HEK293 (cell line): ENCODE data around the gene SMIM27.

Experiments used
- CTCF ChIA-PET: fragments of 350-600 bp; formaldehyde crosslinking; extraction: SDS; loops from one replicate; lab custom pipeline; 2021; ENCODE audit warnings: antibody characterized with exemption; lab: Yijun Ruan, JAX
- POLR2A ChIA-PET: fragments of 300-600 bp; formaldehyde crosslinking; extraction: SDS; loops from one replicate; lab custom pipeline; 2020; ENCODE audit warnings: antibody characterized with exemption, inconsistent platforms; lab: Yijun Ruan, JAX
- H3K27ac ChIP-seq: fragments of 200-500 bp; sonication (Bioruptor generic); 2 replicates; pipeline ENCODE4 v1.5.1; 2014; ENCODE audit warnings: low read depth, low read length, control low read depth, inconsistent platforms; ENCODE audit errors: extremely low read depth
- H3K36me3 ChIP-seq, 2 experiments: fragments of 200-500 bp in 1 of 2; sonication (Bioruptor generic) in 1 of 2; 1 replicate in 1 of 2; 2 replicates in 1 of 2; pipeline ENCODE4 v1.5.1; 2014 to 2017; ENCODE audit warnings: inconsistent platforms in 2 of 2, low read length in 2 of 2; ENCODE audit not compliant: control insufficient read depth in 2 of 2, insufficient read depth in 1 of 2
- H3K4me1 ChIP-seq: fragments of 200-500 bp; sonication (Bioruptor generic); 2 replicates; pipeline ENCODE4 v1.5.1; 2014; ENCODE audit warnings: mild to moderate bottlenecking, low read length, inconsistent platforms; ENCODE audit not compliant: control insufficient read depth, insufficient read depth
- H3K4me3 ChIP-seq: 2 replicates; pipeline ENCODE4 v1.5.1; 2011; ENCODE audit warnings: low read depth, mild to moderate bottlenecking, control low read depth, low read length, moderate library complexity
- H3K9me3 ChIP-seq: fragments of 200-500 bp; sonication (Bioruptor generic); 2 replicates; pipeline ENCODE4 v1.5.1; 2014; ENCODE audit warnings: low read depth, low read length, inconsistent platforms; ENCODE audit not compliant: control insufficient read depth, insufficient read depth
- GLIS1 ChIP-seq: fragments of 450-650 bp; formaldehyde crosslinking; IDR thresholded peaks from 2 replicates; pipeline ENCODE4 v1.5.1; 2016; ENCODE audit warnings: missing biosample characterization, missing genetic modification characterization
- GLIS2 ChIP-seq: fragments of 450-650 bp; formaldehyde crosslinking; IDR thresholded peaks from 2 replicates; pipeline ENCODE4 v1.5.1; 2016; ENCODE audit warnings: missing biosample characterization, missing genetic modification characterization
- KLF16 ChIP-seq: fragments of 450-650 bp; formaldehyde crosslinking; IDR thresholded peaks from 2 replicates; pipeline ENCODE4 v1.5.1; 2017; ENCODE audit warnings: missing biosample characterization, missing genetic modification characterization
- MZF1 ChIP-seq: fragments of 450-650 bp; formaldehyde crosslinking; IDR thresholded peaks from 2 replicates; pipeline ENCODE4 v1.5.1; 2017; ENCODE audit warnings: missing biosample characterization, missing genetic modification characterization, borderline replicate concordance
- OVOL3 ChIP-seq: fragments of 450-650 bp; formaldehyde crosslinking; IDR thresholded peaks from 2 replicates; pipeline ENCODE4 v1.5.1; 2016; ENCODE audit warnings: missing biosample characterization, missing genetic modification characterization
- PRDM10 ChIP-seq: fragments of 450-650 bp; formaldehyde crosslinking; IDR thresholded peaks from 2 replicates; pipeline ENCODE4 v1.5.1; 2016; ENCODE audit warnings: missing biosample characterization, missing genetic modification characterization
- PRDM4 ChIP-seq: fragments of 450-650 bp; formaldehyde crosslinking; IDR thresholded peaks from 2 replicates; pipeline ENCODE4 v1.5.1; 2017; ENCODE audit warnings: missing biosample characterization, missing genetic modification characterization
- REPIN1 ChIP-seq: fragments of 450-650 bp; formaldehyde crosslinking; IDR thresholded peaks from 2 replicates; pipeline ENCODE4 v1.5.1; 2017; ENCODE audit warnings: missing biosample characterization, missing genetic modification characterization, low read depth
- SALL2 ChIP-seq: fragments of 450-650 bp; formaldehyde crosslinking; IDR thresholded peaks from 2 replicates; pipeline ENCODE4 v1.5.0; 2017; ENCODE audit warnings: missing biosample characterization, mild to moderate bottlenecking, missing genetic modification characterization, borderline replicate concordance
- ZFP3 ChIP-seq: fragments of 450-650 bp; formaldehyde crosslinking; IDR thresholded peaks from 2 replicates; pipeline ENCODE4 v1.5.1; 2016; ENCODE audit warnings: low read depth, missing biosample characterization, missing genetic modification characterization
- ZFP37 ChIP-seq: fragments of 450-650 bp; formaldehyde crosslinking; IDR thresholded peaks from 2 replicates; pipeline ENCODE4 v1.5.1; 2016; ENCODE audit warnings: missing biosample characterization, missing genetic modification characterization
- ZNF175 ChIP-seq: fragments of 450-650 bp; formaldehyde crosslinking; IDR thresholded peaks from 2 replicates; pipeline ENCODE4 v1.5.1; 2016; ENCODE audit warnings: missing biosample characterization, missing genetic modification characterization
- ZNF202 ChIP-seq: fragments of 450-650 bp; formaldehyde crosslinking; IDR thresholded peaks from 2 replicates; pipeline ENCODE4 v1.5.1; 2016; ENCODE audit warnings: missing biosample characterization, missing genetic modification characterization, borderline replicate concordance
- ZNF211 ChIP-seq: fragments of 450-650 bp; formaldehyde crosslinking; IDR thresholded peaks from 2 replicates; pipeline ENCODE4 v1.5.1; 2016; ENCODE audit warnings: low read depth, missing biosample characterization, missing genetic modification characterization
- ZNF248 ChIP-seq: fragments of 450-650 bp; formaldehyde crosslinking; IDR thresholded peaks from 2 replicates; pipeline ENCODE4 v1.5.1; 2017; ENCODE audit warnings: missing biosample characterization, missing genetic modification characterization
- ZNF324 ChIP-seq: fragments of 450-650 bp; formaldehyde crosslinking; IDR thresholded peaks from 2 replicates; pipeline ENCODE4 v1.5.1; 2016; ENCODE audit warnings: missing biosample characterization, missing genetic modification characterization
- ZNF335 ChIP-seq: fragments of 450-650 bp; formaldehyde crosslinking; conservative IDR thresholded peaks from 2 replicates; pipeline ENCODE4 v1.5.1; 2016; ENCODE audit warnings: missing biosample characterization, missing genetic modification characterization
- ZNF391 ChIP-seq: fragments of 450-650 bp; formaldehyde crosslinking; IDR thresholded peaks from 2 replicates; pipeline ENCODE4 v1.5.1; 2016; ENCODE audit warnings: low read depth, missing biosample characterization, missing genetic modification characterization, borderline replicate concordance
- ZNF416 ChIP-seq: fragments of 450-650 bp; formaldehyde crosslinking; IDR thresholded peaks from 2 replicates; pipeline ENCODE4 v1.5.1; 2016; ENCODE audit warnings: missing biosample characterization, missing genetic modification characterization
- ZNF473 ChIP-seq: fragments of 450-650 bp; formaldehyde crosslinking; IDR thresholded peaks from 2 replicates; pipeline ENCODE4 v1.5.1; 2017; ENCODE audit warnings: missing biosample characterization, missing genetic modification characterization
- ZNF529 ChIP-seq: fragments of 450-650 bp; formaldehyde crosslinking; IDR thresholded peaks from 2 replicates; pipeline ENCODE4 v1.5.1; 2017; ENCODE audit warnings: missing genetic modification characterization, missing biosample characterization; ENCODE audit not compliant: insufficient replicate concordance
- ZNF571 ChIP-seq: fragments of 450-650 bp; formaldehyde crosslinking; IDR thresholded peaks from 2 replicates; pipeline ENCODE4 v1.5.0; 2017; ENCODE audit warnings: missing biosample characterization, missing genetic modification characterization
- ZNF600 ChIP-seq: fragments of 450-650 bp; formaldehyde crosslinking; IDR thresholded peaks from 2 replicates; pipeline ENCODE4 v1.5.1; 2016; ENCODE audit warnings: missing biosample characterization, missing genetic modification characterization
- ZNF776 ChIP-seq: fragments of 450-650 bp; formaldehyde crosslinking; IDR thresholded peaks from 2 replicates; pipeline ENCODE4 v1.5.0; 2017; ENCODE audit warnings: missing biosample characterization, missing genetic modification characterization, borderline replicate concordance
- ZNF837 ChIP-seq: fragments of 450-650 bp; formaldehyde crosslinking; IDR thresholded peaks from 2 replicates; pipeline ENCODE4 v1.5.1; 2016; ENCODE audit warnings: missing biosample characterization, missing genetic modification characterization
- ZSCAN16 ChIP-seq: fragments of 450-650 bp; formaldehyde crosslinking; IDR thresholded peaks from 2 replicates; pipeline ENCODE4 v1.5.1; 2016; ENCODE audit warnings: missing biosample characterization, missing genetic modification characterization
- TF ChIP-seq, protein P1 (sequence below): fragments of 450-650 bp; formaldehyde crosslinking; IDR thresholded peaks from 2 replicates; pipeline ENCODE4 v1.5.1; 2016; ENCODE audit warnings: missing biosample characterization, missing genetic modification characterization, low read depth
- TF ChIP-seq, protein P2 (sequence below): fragments of 450-650 bp; formaldehyde crosslinking; IDR thresholded peaks from 2 replicates; pipeline ENCODE4 v1.5.1; 2016; ENCODE audit warnings: missing biosample characterization, missing genetic modification characterization

Gene SMIM27, protein sequence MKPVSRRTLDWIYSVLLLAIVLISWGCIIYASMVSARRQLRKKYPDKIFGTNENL

GRCh38 chr9:32552172-32552872 lies at the start of gene SMIM27, which contains the start of gene TOPORS:
Gene SMIM27 (plus strand): TSS chr9:32552327. CDS start chr9:32552435, 108 bp downstream.
Gene TOPORS (minus strand): TSS chr9:32552586. CDS start chr9:32552436, 150 bp downstream.
- Histone ChIP-seq H3K4me3 (peak within 1 kb of the TSS; percentile 84), H3K36me3 (peaks cover 0 to 11% of the 10 kb centered on the region in 2 experiments; a peak in 2 of 3 replicates), H3K9me3 (no peaks in the 10 kb centered on the region), H3K4me1 (0 out of 2 replicates have a peak, but pooled peaks cover 4% of the 10 kb centered on the region), H3K27ac (peak within 1 kb of the TSS; percentile 91)
- POLR2A ChIA-PET, result interaction anchor here (0.6 to 3.4 kb wide), 9 partner anchors 13 to 644 kb away, joined by 3 to 36 read pairs (median 5); partner anchors contain the start of genes ACO1 and RIGI
- CTCF ChIA-PET, result interaction anchor here (0.6 to 7.4 kb wide), 10 partner anchors 9 to 439 kb away, joined by 3 to 44 read pairs (median 4); partner anchors contain the start of gene RIGI
- TF ChIP-seq ZNF473 (tag by site-specific recombination), result no peak
- peak; percentile 19; the same call in 1 of the 2 replicates for TF ChIP-seq MZF1 (tag by site-specific recombination)
- no peak for TF ChIP-seq ZNF391 (tag by site-specific recombination)
- no peak for TF ChIP-seq ZNF529 (tag by site-specific recombination)
- TF ChIP-seq ZNF837, result no peak
- TF ChIP-seq ZNF324 (tag by site-specific recombination), result 0 out of 2 replicates have a peak, but pooled peaks have one; percentile 63
- TF ChIP-seq GLIS2 (tag by site-specific recombination), result peak; percentile 33; the same call in 1 of the 2 replicates
- TF ChIP-seq, protein P1, sequence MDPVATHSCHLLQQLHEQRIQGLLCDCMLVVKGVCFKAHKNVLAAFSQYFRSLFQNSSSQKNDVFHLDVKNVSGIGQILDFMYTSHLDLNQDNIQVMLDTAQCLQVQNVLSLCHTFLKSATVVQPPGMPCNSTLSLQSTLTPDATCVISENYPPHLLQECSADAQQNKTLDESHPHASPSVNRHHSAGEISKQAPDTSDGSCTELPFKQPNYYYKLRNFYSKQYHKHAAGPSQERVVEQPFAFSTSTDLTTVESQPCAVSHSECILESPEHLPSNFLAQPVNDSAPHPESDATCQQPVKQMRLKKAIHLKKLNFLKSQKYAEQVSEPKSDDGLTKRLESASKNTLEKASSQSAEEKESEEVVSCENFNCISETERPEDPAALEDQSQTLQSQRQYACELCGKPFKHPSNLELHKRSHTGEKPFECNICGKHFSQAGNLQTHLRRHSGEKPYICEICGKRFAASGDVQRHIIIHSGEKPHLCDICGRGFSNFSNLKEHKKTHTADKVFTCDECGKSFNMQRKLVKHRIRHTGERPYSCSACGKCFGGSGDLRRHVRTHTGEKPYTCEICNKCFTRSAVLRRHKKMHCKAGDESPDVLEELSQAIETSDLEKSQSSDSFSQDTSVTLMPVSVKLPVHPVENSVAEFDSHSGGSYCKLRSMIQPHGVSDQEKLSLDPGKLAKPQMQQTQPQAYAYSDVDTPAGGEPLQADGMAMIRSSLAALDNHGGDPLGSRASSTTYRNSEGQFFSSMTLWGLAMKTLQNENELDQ (tag by site-specific recombination), result no peak
- TF ChIP-seq ZFP37, result 0 out of 2 replicates have a peak, but pooled peaks have one; percentile 69
- TF ChIP-seq REPIN1 (tag by site-specific recombination), result no peak
- TF ChIP-seq ZNF202 (tag by site-specific recombination), result no peak
- no peak for TF ChIP-seq ZNF571 (tag by site-specific recombination)
- TF ChIP-seq ZNF776 (tag by site-specific recombination), result no peak
- no peak for TF ChIP-seq OVOL3 (tag by site-specific recombination)
- TF ChIP-seq GLIS1 (tag by site-specific recombination), result no peak
- TF ChIP-seq ZNF248 (tag by site-specific recombination), result no peak
- peak; percentile 57 for TF ChIP-seq ZNF600 (tag by site-specific recombination)
- TF ChIP-seq ZSCAN16, result no peak
- TF ChIP-seq, protein P2, sequence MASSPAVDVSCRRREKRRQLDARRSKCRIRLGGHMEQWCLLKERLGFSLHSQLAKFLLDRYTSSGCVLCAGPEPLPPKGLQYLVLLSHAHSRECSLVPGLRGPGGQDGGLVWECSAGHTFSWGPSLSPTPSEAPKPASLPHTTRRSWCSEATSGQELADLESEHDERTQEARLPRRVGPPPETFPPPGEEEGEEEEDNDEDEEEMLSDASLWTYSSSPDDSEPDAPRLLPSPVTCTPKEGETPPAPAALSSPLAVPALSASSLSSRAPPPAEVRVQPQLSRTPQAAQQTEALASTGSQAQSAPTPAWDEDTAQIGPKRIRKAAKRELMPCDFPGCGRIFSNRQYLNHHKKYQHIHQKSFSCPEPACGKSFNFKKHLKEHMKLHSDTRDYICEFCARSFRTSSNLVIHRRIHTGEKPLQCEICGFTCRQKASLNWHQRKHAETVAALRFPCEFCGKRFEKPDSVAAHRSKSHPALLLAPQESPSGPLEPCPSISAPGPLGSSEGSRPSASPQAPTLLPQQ (tag by site-specific recombination), result peak; percentile 73; the same call in 1 of the 2 replicates
- TF ChIP-seq ZFP3, result no peak
- TF ChIP-seq SALL2, result no peak
- no peak for TF ChIP-seq ZNF175 (tag by site-specific recombination)
- no peak for TF ChIP-seq ZNF416 (tag by site-specific recombination)
- TF ChIP-seq ZNF211 (tag by site-specific recombination), result no peak
- TF ChIP-seq PRDM4 (tag by site-specific recombination), result peak; percentile 45; the same call in 1 of the 2 replicates
- TF ChIP-seq PRDM10 (tag by site-specific recombination), result peak; percentile 53; the same call in 1 of the 2 replicates
- TF ChIP-seq ZNF335, result peak; percentile 85
- TF ChIP-seq KLF16 (tag by site-specific recombination), result peak; percentile 90
